H1 (cell line): ENCODE measurements around the gene TSPAN33. TPM values are rescaled to one million over a fixed set of nuclear protein-coding genes. Genes with fewer than 3 reads are reported as not detected.

Source experiments
- CTCF ChIP-seq, 3 experiments: IDR thresholded peaks; 1 replicate in 2 of 3; 2 replicates in 1 of 3; pipeline versions ENCODE4 v1.5.1 to v1.6.1; 2011; ENCODE audit warnings: low read length in 3 of 3, mild to moderate bottlenecking in 3 of 3, inconsistent platforms in 2 of 3, low read depth in 1 of 3, moderate library complexity in 1 of 3; ENCODE audit not compliant: insufficient read depth in 1 of 3; ENCODE audit errors: control extremely low read depth in 1 of 3
- MAX ChIP-seq: IDR thresholded peaks from 2 replicates; pipeline ENCODE4 v1.6.1; 2012; ENCODE audit warnings: inconsistent platforms
- POLR2A ChIP-seq, 2 experiments: IDR thresholded peaks; 1 replicate in 1 of 2; 2 replicates in 1 of 2; pipeline ENCODE4 v1.6.1; 2011; ENCODE audit warnings: low read depth in 2 of 2, low read length in 2 of 2, mild to moderate bottlenecking in 2 of 2; ENCODE audit errors: control extremely low read depth in 1 of 2
- RNF2 ChIP-seq: fragments of 200-900, 300-1000 bp; sonication (generic); IDR thresholded peaks from 2 replicates; pipeline ENCODE4 v1.7.1; 2016; ENCODE audit warnings: borderline replicate concordance, low read depth, mild to moderate bottlenecking, antibody characterized with exemption, low read length; ENCODE audit not compliant: poor library complexity, severe bottlenecking; ENCODE audit errors: missing control alignments
- SAP30 ChIP-seq: fragments of 300-600 bp; sonication (generic); IDR thresholded peaks from 2 replicates; pipeline ENCODE4 v1.7.1; 2012; ENCODE audit warnings: low read length, moderate library complexity, mild to moderate bottlenecking, inconsistent platforms; ENCODE audit not compliant: insufficient read depth, insufficient replicate concordance
- polyA plus RNA-seq, 7 experiments: library from polyadenylated mRNA; depleted of rRNA in 3 of 7; stranded (reverse) in 5 of 7; unstranded in 2 of 7; fragments of >200 nt in 5 of 7; fragments of 200-250 nt in 2 of 7; gene quantifications; 1 replicate in 5 of 7; 2 replicates in 1 of 7; 4 replicates in 1 of 7; pipeline versions ENCODE4 v1.2.1 to v1.2.3, GENCODE V29; 2011 to 2013; ENCODE audit warnings: missing spikeins in 2 of 7, mixed read lengths in 2 of 7
- total RNA-seq: library from RNA; stranded (reverse); fragmentation: NEBNext Ultra II Directional; extraction: Animal tissue kit (Norgen Biotek cat#: 25700); gene quantifications from 2 replicates; pipeline ENCODE4 v1.2.1, GENCODE V29; 2021

Gene TSPAN33
- total and polyA plus RNA-seq, 2 of the 8 experiments (the other 6 are each of a cell fraction or from before 2014, with no cell fraction given): 42.8 to 47.1 TPM

GRCh38 chr7:129122751-129123509 is 21.6 kb upstream of the TSPAN33 start (continued):
- TF ChIP-seq SAP30: no peak
- TF ChIP-seq POLR2A (IDR thresholded peaks at IDR 0.05; ENCODE audit: control extremely low read depth in 1 of 2, low read depth in 2 of 2, low read length in 2 of 2): no peak
- no peak for TF ChIP-seq RNF2
- no peak for TF ChIP-seq CTCF (IDR thresholded peaks at IDR 0.05; ENCODE audit: control extremely low read depth in 1 of 3, insufficient read depth in 1 of 3, low read depth in 1 of 3, low read length in 3 of 3)
- TF ChIP-seq MAX: no peak
- TF ChIP-seq, all 59 proteins: peak for 0
